Esophagus squamous epithelium (tissue), 5 donors: ENCODE measurements around the gene SCD5. TPM values are rescaled to one million over a fixed set of nuclear protein-coding genes. Genes with fewer than 3 reads are reported as not detected.

ENCODE experiments used
- DNase-seq: peaks from one replicate; lab custom pipeline; 2025; lab: John Stamatoyannopoulos, UW
- H3K27ac ChIP-seq, 4 donors: fragments of 200-600 bp; sonication (generic); one replicate each; pipeline ENCODE4 v1.5.1; 2016 to 2019; ENCODE audit warnings: mild to moderate bottlenecking in 1 of 4
- H3K27me3 ChIP-seq, 4 donors: fragments of 200-600 bp; sonication (generic); 1 replicate in 3 of 4; 2 replicates in 1 of 4; pipeline versions ENCODE4 v1.5.1 to v1.6.0; 2017 to 2021; ENCODE audit warnings: antibody characterized with exemption in 1 of 4
- H3K36me3 ChIP-seq, 3 donors: fragments of 200-600 bp; sonication (generic); one replicate each; pipeline ENCODE4 v1.5.1; 2016 to 2019
- H3K4me1 ChIP-seq, 3 donors: fragments of 200-600 bp; sonication (generic); one replicate each; pipeline ENCODE4 v1.5.1; 2017 to 2019
- H3K4me3 ChIP-seq, 4 donors: fragments of 200-600 bp; sonication (generic); 1 replicate in 3 of 4; 2 replicates in 1 of 4; pipeline ENCODE4 v1.5.1; 2016 to 2019; ENCODE audit warnings: mild to moderate bottlenecking in 2 of 4, moderate library complexity in 1 of 4
- H3K9me3 ChIP-seq, 3 donors: fragments of 200-600 bp; sonication (generic); one replicate each; pipeline ENCODE4 v1.5.1; 2016 to 2019
- CTCF ChIP-seq, 6 experiments: fragments of 450-650 bp in 4 of 6; fragments of 200-600 bp in 2 of 6; sonication (generic) in 2 of 6; IDR thresholded peaks; one replicate each; pipeline ENCODE4 v1.5.1; 2016 to 2019; ENCODE audit warnings: antibody characterized with exemption in 6 of 6, mild to moderate bottlenecking in 4 of 6, moderate library complexity in 4 of 6
- POLR2A ChIP-seq, 4 donors: fragments of 450-650 bp; IDR thresholded peaks; one replicate each; pipeline ENCODE4 v1.6.1; 2017; ENCODE audit warnings: antibody characterized with exemption in 4 of 4, mild to moderate bottlenecking in 4 of 4, moderate library complexity in 3 of 4
- WGBS, 2 donors: methylation state at CpG; one replicate each; pipeline ENCODE4 v1.1.5; 2018; 5-methylcytosine and 5-hydroxymethylcytosine counted together
- intact Hi-C: fragments of 100-400 bp; cut with DNase I; formaldehyde crosslinking; loops from one replicate; pipeline ENCODE4 v1.15.0; 2022
- total RNA-seq, 4 donors: library from RNA; depleted of rRNA; stranded (reverse); fragments of >200 nt; gene quantifications; one replicate each; pipeline ENCODE4 v1.1.0, GENCODE V29; 2016
- donor health status: DM: yes; HTN: yes; CAD: no.

SCD5 gene
- total RNA-seq, 4 donors from 2014 or later: 1.2 to 6.3 (median 4.3) TPM

GRCh38 chr4:82797405-82798111 lies 1.0 kb downstream of the SCD5 start:
- Histone ChIP-seq H3K27me3 (peaks cover 0 to 17% (median 1%) of the 10 kb centered on the region in 4 donors), H3K4me1 (peaks cover 10 to 37% (median 19%) of the 10 kb centered on the region in 3 donors), H3K27ac (peak overlapping the region in 3 of 4 donors; percentile 17 to 79 (median 70)), H3K9me3 (no peaks in the 10 kb centered on the region), H3K4me3 (peak overlapping the region; percentile 41 to 89 (median 76)), H3K36me3 (no peaks in the 10 kb centered on the region)
- no peak for DNase-seq
- TF ChIP-seq POLR2A (IDR thresholded peaks at IDR 0.05) (no peak), CTCF (IDR thresholded peaks at IDR 0.05) (no peak)
- intact Hi-C loops: loop anchor here (10.0 kb wide), 1 partner anchor 333 kb away; no protein-coding TSS in a partner anchor
- 3 to 8% methylated on average over 10 to 16 of the region's 47 CpGs for WGBS, 2 donors

GRCh38 chr4:82797040-82797404 lies 1.6 kb downstream of the SCD5 start:
- Histone ChIP-seq H3K9me3 (no peaks in the 10 kb centered on the region), H3K4me1 (peaks cover 10 to 37% (median 19%) of the 10 kb centered on the region in 3 donors), H3K36me3 (no peaks in the 10 kb centered on the region), H3K27me3 (peaks cover 0 to 17% (median 1%) of the 10 kb centered on the region in 4 donors), H3K27ac (no peak overlapping the region), H3K4me3 (peak overlapping the region in 3 of 4 donors; percentile 70 to 89 (median 81))
- intact Hi-C loops: loop anchor here (10.0 kb wide), 1 partner anchor 332 kb away; no protein-coding TSS in a partner anchor
- DNase-seq: no peak
- WGBS, 2 donors: 32 to 36% methylated on average over 3 of the region's 6 CpGs
- no peak for TF ChIP-seq POLR2A (IDR thresholded peaks at IDR 0.05)
- TF ChIP-seq CTCF (IDR thresholded peaks at IDR 0.05): no peak

GRCh38 chr4:82792912-82793649 lies 5.5 kb downstream of the SCD5 start:
- DNase-seq: no peak
- TF ChIP-seq POLR2A (IDR thresholded peaks at IDR 0.05): no peak
- no peak for TF ChIP-seq CTCF (IDR thresholded peaks at IDR 0.05)
- H3K27me3 ChIP-seq: peaks cover 0 to 9% (median 1%) of the 10 kb centered on the region in 4 donors
- intact Hi-C loops: loop anchor here (10.0 kb wide), 1 partner anchor 328 kb away; no protein-coding TSS in a partner anchor
- 44 to 49% methylated on average over 6 of the region's 6 CpGs for WGBS, 2 donors
- no peak overlapping the region for H3K4me3 ChIP-seq
- H3K27ac ChIP-seq: no peak overlapping the region
- peaks cover 3 to 19% (median 12%) of the 10 kb centered on the region in 3 donors for H3K4me1 ChIP-seq
- no peaks in the 10 kb centered on the region for H3K9me3 ChIP-seq
- no peaks in the 10 kb centered on the region for H3K36me3 ChIP-seq

- no peaks in the 10 kb centered on the region for H3K9me3 ChIP-seq
- DNase-seq: no peak
- H3K4me1 ChIP-seq: peaks cover 0 to 3% (median 0%) of the 10 kb centered on the region in 3 donors
- H3K27me3 ChIP-seq: no peaks in the 10 kb centered on the region
- WGBS, 2 donors: 92 to 93% methylated on average over 6 of the region's 6 CpGs
- no peak overlapping the region for H3K4me3 ChIP-seq
- TF ChIP-seq CTCF (IDR thresholded peaks at IDR 0.05) (no peak), POLR2A (IDR thresholded peaks at IDR 0.05) (no peak)
- H3K27ac ChIP-seq: no peak overlapping the region
- intact Hi-C loops: loop anchor here (10.0 kb wide), 1 partner anchor 326 kb away; no protein-coding TSS in a partner anchor
- H3K36me3 ChIP-seq: no peaks in the 10 kb centered on the region
Measured at GRCh38 chr4:82791179-82791578, 7.4 kb downstream of the SCD5 start.
